ENCODE data around the gene ACBD4. TPM values are rescaled to one million over a fixed set of nuclear protein-coding genes. Genes with fewer than 3 reads are reported as not detected.

Gene ACBD4
- total and polyA plus RNA-seq, 10 of the 15 experiments (the other 5 are each of a cell fraction or from before 2014, with no cell fraction given), result 0.20 to 13.8 (median 6.9) TPM

DNA sequence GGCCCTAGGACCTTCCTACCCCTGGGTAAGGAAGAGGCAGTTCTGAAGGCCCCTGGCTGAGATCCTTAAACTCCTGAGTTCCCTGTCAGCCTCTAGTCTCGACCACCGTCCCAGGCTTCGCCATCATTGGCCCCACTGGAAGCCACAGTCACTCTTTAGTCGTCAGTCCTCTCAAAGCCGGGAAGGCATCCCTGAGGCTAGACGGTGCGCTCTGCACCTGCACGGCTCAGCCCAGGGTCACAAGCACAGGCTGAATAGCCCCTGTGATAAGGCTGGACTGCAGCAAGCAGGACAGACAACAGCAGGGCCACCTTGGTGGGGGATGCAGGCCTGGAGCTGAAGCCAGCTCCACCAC lies 9.5 kb downstream of the ACBD4 start:
- no peak for DNase-seq (ENCODE audit: low read depth, low spot score)
- no peak for FAIRE-seq
- peaks cover 26% of the 10 kb centered on the region for H3K79me2 ChIP-seq (ENCODE audit: control insufficient read depth, insufficient read depth, low read length)
- peak overlapping the region; percentile 87 for H3K4me2 ChIP-seq (ENCODE audit: control insufficient read depth, insufficient read depth)
- no peaks in the 10 kb centered on the region for H3K9me3 ChIP-seq (replicated peaks; ENCODE audit: control insufficient read depth, insufficient read depth, low read length)
- POLR2A ChIA-PET, result interaction anchor here (0.6 to 1.6 kb wide), 4 partner anchors 9 to 87 kb away, joined by 3 to 6 read pairs (median 4); partner anchors contain the start of genes ACBD4 and HEXIM2
- 98% methylated on average over 8 of the region's 8 CpGs for WGBS (ENCODE audit: insufficient coverage, insufficient replicate concordance, low lambda C conversion rate, missing lambda C conversion rate)
- RAD21 ChIA-PET (ENCODE audit: unreplicated experiment), result interaction anchor here (0.6 to 1.7 kb wide), 3 partner anchors 9 to 254 kb away, joined by 3 to 10 read pairs (median 4); partner anchors contain the start of gene ACBD4
- H3K27me3 ChIP-seq (replicated peaks in 1 of 2; ENCODE audit: control insufficient read depth in 2 of 2, insufficient read depth in 2 of 2, low read length in 1 of 2), result no peaks in the 10 kb centered on the region
- H3K4me3 ChIP-seq, result peak overlapping the region; percentile 67; the same call in 1 of the 2 replicates
- BruUV-seq (replicated peaks), result no TSS peak
- no peak overlapping the region; the same call in 1 of the 2 replicates for H3K9ac ChIP-seq (ENCODE audit: control insufficient read depth, insufficient read depth, low read length)
- no peak overlapping the region for H3K27ac ChIP-seq (ENCODE audit: control insufficient read depth, insufficient read depth)
- H3K4me1 ChIP-seq (ENCODE audit: control insufficient read depth, insufficient read depth, low read length), result peaks cover 18% of the 10 kb centered on the region
- intact Hi-C loops (cut with micrococcal nuclease; ENCODE audit: unreplicated experiment), result loop anchor here (5.0 kb wide), 1 partner anchor 157 kb away; no protein-coding TSS in a partner anchor
- no peak for TF ChIP-seq STAT1 (conservative IDR thresholded peaks at IDR 0.05)
- TF ChIP-seq TCF12 (IDR thresholded peaks at IDR 0.05; ENCODE audit: low read depth, low read length), result no peak
- TF ChIP-seq NFYB (IDR thresholded peaks at IDR 0.05; ENCODE audit: insufficient read depth, low read depth, low read length), result no peak
- TF ChIP-seq BACH1 (IDR thresholded peaks at IDR 0.05; ENCODE audit: borderline replicate concordance), result no peak
- no peak for TF ChIP-seq STAT3 (IDR thresholded peaks at IDR 0.05; ENCODE audit: low read depth, low read length)
- no peak for TF ChIP-seq SMAD1 (IDR thresholded peaks at IDR 0.05; ENCODE audit: low read depth, partially characterized antibody)
- no peak for TF ChIP-seq IRF4 (IDR thresholded peaks at IDR 0.05; ENCODE audit: low read depth, low read length)
- TF ChIP-seq NR2C2 (IDR thresholded peaks at IDR 0.05; ENCODE audit: borderline replicate concordance, control insufficient read depth, insufficient read length, low read depth), result no peak
- no peak for TF ChIP-seq POU2F2 (IDR thresholded peaks at IDR 0.05; ENCODE audit: borderline replicate concordance, low read depth, low read length)
- TF ChIP-seq PAX5 (IDR thresholded peaks at IDR 0.05; ENCODE audit: borderline replicate concordance, low read depth, low read length), result no peak
- TF ChIP-seq MXI1 (IDR thresholded peaks at IDR 0.05; ENCODE audit: low read depth, low read length), result no peak
- no peak for TF ChIP-seq ZBED1 (IDR thresholded peaks at IDR 0.05; ENCODE audit: borderline replicate concordance)
- no peak for TF ChIP-seq ZNF687 (IDR thresholded peaks at IDR 0.05)
- TF ChIP-seq PAX8 (IDR thresholded peaks at IDR 0.05), result no peak
- no peak for TF ChIP-seq EGR1 (IDR thresholded peaks at IDR 0.05; ENCODE audit: borderline replicate concordance in 1 of 2, low read depth in 2 of 2, low read length in 2 of 2)
- no peak for TF ChIP-seq NFYA (IDR thresholded peaks at IDR 0.05; ENCODE audit: borderline replicate concordance, low read depth, low read length)
- no peak for TF ChIP-seq PML (IDR thresholded peaks at IDR 0.05; ENCODE audit: low read length)
- TF ChIP-seq KDM1A (IDR thresholded peaks at IDR 0.05; ENCODE audit: borderline replicate concordance), result no peak
- no peak for TF ChIP-seq CREB1 (IDR thresholded peaks at IDR 0.05; ENCODE audit: low read depth)
- no peak for TF ChIP-seq GABPA (IDR thresholded peaks at IDR 0.05; ENCODE audit: low read depth)
- H3K36me3 ChIP-seq (ENCODE audit: control insufficient read depth in 2 of 2, insufficient read depth in 2 of 2, low read length in 1 of 2), result no peaks in the 10 kb centered on the region
- SMC1A ChIA-PET (ENCODE audit: uncharacterized antibody, unreplicated experiment), result interaction anchor here (1.2 to 1.5 kb wide), 2 partner anchors 10 to 17 kb away, joined by 5 to 10 read pairs; partner anchors contain the start of genes ACBD4 and HEXIM2
- in situ Hi-C loops (cut with MboI), result no loop called here
- CTCF ChIA-PET, result interaction anchor here (0.6 to 11.0 kb wide), 3 partner anchors 10 to 53 kb away, joined by 3 to 280 read pairs (median 6); partner anchors contain the start of genes ACBD4 and HEXIM2
- no peak for ATAC-seq
- H4K20me1 ChIP-seq (ENCODE audit: control insufficient read depth, insufficient read depth), result no peaks in the 10 kb centered on the region
- H2AFZ ChIP-seq (ENCODE audit: control insufficient read depth, low read depth, low read length), result no peak overlapping the region

Data from GM12878 (cell line).